ENCODE results near the gene ZBED1. TPM values are rescaled to one million over a fixed set of nuclear protein-coding genes. Genes with fewer than 3 reads are reported as not detected.

The ZBED1 gene
- 10 to 100 TPM; 33.3 to 44.6 TPM for total RNA-seq

- H3K27me3 ChIP-seq = no peaks in the 10 kb centered on the region
- peaks cover 10% of the 10 kb centered on the region for H3K4me1 ChIP-seq
- H3K4me3 ChIP-seq = peak within 1 kb of the TSS; percentile 86
- peak within 1 kb of the TSS; percentile 87 to 89 for H3K9ac ChIP-seq (ENCODE audit: low read depth in 2 of 2, low read length in 2 of 2)
- no peak for TF ChIP-seq CTCF (IDR thresholded peaks at IDR 0.05)
- H3K9me3 ChIP-seq = no peaks in the 10 kb centered on the region
- no peaks in the 10 kb centered on the region for H3K36me3 ChIP-seq
- intact Hi-C loops (cut with DNase I) = loop anchor here (5.0 to 10.0 kb wide), 2 partner anchors 89 to 114 kb away; no protein-coding TSS in a partner anchor
- peak; percentile 43 for DNase-seq
- H3K27ac ChIP-seq = peak within 1 kb of the TSS; percentile 96
Measured at GRCh38 chrX:2500803-2501558, at the start of gene ZBED1, which contains the start of gene DHRSX. ZBED1 (minus strand) TSS chrX:2500976; CDS start chrX:2490719, 10,257 bp downstream. DHRSX (minus strand) TSS chrX:2500976; CDS start chrX:2500925, 51 bp downstream.

GRCh38 chrX:2549876-2550275 lies 49.1 kb upstream of the ZBED1 start:
- intact Hi-C loops (cut with DNase I) = no loop called here
- no peak overlapping the region for H3K9ac ChIP-seq (ENCODE audit: low read depth in 2 of 2, low read length in 2 of 2)
- H3K4me3 ChIP-seq = no peak overlapping the region
- DNase-seq = peak; percentile 28
- no peak for TF ChIP-seq CTCF (IDR thresholded peaks at IDR 0.05)
- H3K36me3 ChIP-seq = no peaks in the 10 kb centered on the region
- H3K9me3 ChIP-seq = no peaks in the 10 kb centered on the region
- H3K4me1 ChIP-seq = no peaks in the 10 kb centered on the region
- no peaks in the 10 kb centered on the region for H3K27me3 ChIP-seq
- H3K27ac ChIP-seq = no peak overlapping the region

GRCh38 chrX:2548711-2549423 lies 48.1 kb upstream of the ZBED1 start:
- no peak for TF ChIP-seq CTCF (IDR thresholded peaks at IDR 0.05)
- intact Hi-C loops (cut with DNase I) = no loop called here

GRCh38 chrX:2547736-2548135 lies 47.0 kb upstream of the ZBED1 start:
- intact Hi-C loops (cut with DNase I) = no loop called here
- no peak for DNase-seq
- no peaks in the 10 kb centered on the region for H3K27me3 ChIP-seq
- no peak overlapping the region for H3K4me3 ChIP-seq
- H3K27ac ChIP-seq = no peak overlapping the region
- H3K36me3 ChIP-seq = no peaks in the 10 kb centered on the region
- no peak for TF ChIP-seq CTCF (IDR thresholded peaks at IDR 0.05)
- H3K9ac ChIP-seq (ENCODE audit: low read depth in 2 of 2, low read length in 2 of 2) = no peak overlapping the region
- no peaks in the 10 kb centered on the region for H3K9me3 ChIP-seq
- no peaks in the 10 kb centered on the region for H3K4me1 ChIP-seq

More at GRCh38 chrX:2548711-2549423, 48.1 kb upstream of the ZBED1 start:
- DNase-seq = no peak
- Histone ChIP-seq H3K27ac (no peak overlapping the region), H3K27me3 (no peaks in the 10 kb centered on the region), H3K9me3 (no peaks in the 10 kb centered on the region), H3K36me3 (no peaks in the 10 kb centered on the region), H3K4me3 (no peak overlapping the region), H3K4me1 (no peaks in the 10 kb centered on the region), H3K9ac (ENCODE audit: low read depth in 2 of 2, low read length in 2 of 2) (no peak overlapping the region)

- intact Hi-C loops (cut with DNase I) = no loop called here
- no peaks in the 10 kb centered on the region for H3K9me3 ChIP-seq
- DNase-seq = no peak
- no peak overlapping the region for H3K9ac ChIP-seq (ENCODE audit: low read depth in 2 of 2, low read length in 2 of 2)
- H3K27me3 ChIP-seq = no peaks in the 10 kb centered on the region
- H3K4me3 ChIP-seq = no peak overlapping the region
- TF ChIP-seq CTCF (IDR thresholded peaks at IDR 0.05) = no peak
- no peaks in the 10 kb centered on the region for H3K4me1 ChIP-seq
- no peaks in the 10 kb centered on the region for H3K36me3 ChIP-seq
- no peak overlapping the region for H3K27ac ChIP-seq
Measured at GRCh38 chrX:2546496-2546895, 45.7 kb upstream of the ZBED1 start.

Data from colonic mucosa (tissue), 4 donors.